ENCODE measurements around the gene ZCCHC2. TPM values are rescaled to one million over a fixed set of nuclear protein-coding genes. Genes with fewer than 3 reads are reported as not detected.

Gene ZCCHC2
- total RNA-seq, 1 donor from 2014 or later = 3.6 TPM

DNA sequence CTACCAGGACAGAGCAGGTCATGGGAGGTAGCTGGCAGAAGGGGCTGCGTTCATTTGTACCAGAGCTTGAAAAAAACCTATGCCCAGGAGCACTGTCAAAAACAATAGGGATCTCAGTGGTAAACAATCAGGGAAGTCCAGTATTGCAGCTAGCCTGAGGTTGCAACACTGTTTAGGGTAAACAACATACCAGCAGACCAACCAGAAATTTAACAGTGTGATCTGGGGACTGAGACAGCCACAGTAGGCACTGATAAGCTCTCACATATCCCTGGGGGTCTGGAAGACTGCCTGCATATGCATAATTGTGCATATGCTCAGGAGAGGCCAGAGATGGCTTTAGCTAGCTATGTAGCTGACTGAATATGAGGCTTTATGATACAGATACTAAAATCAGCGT lies 12.0 kb upstream of the ZCCHC2 start:
- DNase-seq (ENCODE audit: low read depth) = no peak

- no peak for DNase-seq (ENCODE audit: low read depth)
Observed at GRCh38 chr18:62512532-62512931, 10.3 kb upstream of the ZCCHC2 start.

DNA sequence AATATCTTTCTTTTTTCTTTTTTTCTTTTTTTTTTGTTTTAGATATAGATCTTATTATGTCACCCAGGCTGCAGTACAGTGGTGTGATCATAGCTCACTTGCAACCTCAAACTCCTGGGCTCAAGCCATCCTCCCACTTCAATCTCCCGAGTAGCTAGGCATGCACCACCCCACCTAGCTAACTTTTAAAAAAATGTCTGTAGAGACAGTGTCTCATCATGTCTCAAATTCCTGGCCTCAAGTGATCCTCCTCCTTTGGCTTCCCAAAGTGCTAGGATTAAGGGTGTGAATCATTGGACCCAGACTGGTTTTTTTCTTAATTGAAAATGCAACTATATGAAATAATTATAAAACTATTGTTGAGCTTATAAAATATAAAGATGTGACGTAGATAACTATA lies 9.8 kb upstream of the ZCCHC2 start:
- no peak for DNase-seq (ENCODE audit: low read depth)

DNA sequence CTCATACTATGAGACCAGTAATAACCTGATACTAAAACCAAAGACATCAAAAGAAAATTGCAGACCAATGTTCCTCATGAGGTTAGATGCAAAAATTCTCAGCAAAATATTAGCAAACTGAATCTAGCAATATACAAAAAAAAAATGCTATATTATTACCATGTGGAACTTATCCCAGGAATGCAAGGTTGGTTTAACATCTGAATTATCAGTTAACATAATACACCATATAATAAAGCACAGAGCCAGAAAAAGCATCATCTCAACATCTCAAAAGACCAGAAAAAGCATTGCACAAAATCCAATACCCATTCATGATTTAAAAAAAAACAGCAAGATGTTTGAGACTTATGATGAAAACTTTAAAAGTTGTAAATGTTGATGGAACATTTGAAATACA lies 8.3 kb upstream of the ZCCHC2 start:
- DNase-seq (ENCODE audit: low read depth) = no peak

DNA sequence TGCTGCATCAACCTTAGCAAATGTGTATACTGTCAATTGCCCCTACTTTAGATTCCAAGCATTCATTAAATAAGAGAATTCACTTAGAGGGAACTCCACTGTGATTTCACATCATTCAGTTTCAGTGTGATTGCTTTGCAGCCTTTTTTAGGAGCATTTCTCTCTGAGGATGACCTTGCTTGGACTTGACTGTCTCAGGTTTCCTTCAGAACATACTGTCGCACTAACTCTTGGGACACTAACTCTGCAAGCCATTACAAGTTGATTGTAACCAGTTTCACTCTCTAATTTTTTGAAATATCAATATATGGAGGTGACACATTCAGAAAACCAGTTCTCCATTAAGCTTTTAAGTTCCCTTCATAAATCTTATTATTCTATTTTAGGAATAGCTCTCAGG lies 6.6 kb upstream of the ZCCHC2 start:
- DNase-seq (ENCODE audit: low read depth) = no peak

- DNase-seq (ENCODE audit: low read depth) = peak; percentile 74
Observed at GRCh38 chr18:62518460-62519375, 4.1 kb upstream of the ZCCHC2 start.

DNA sequence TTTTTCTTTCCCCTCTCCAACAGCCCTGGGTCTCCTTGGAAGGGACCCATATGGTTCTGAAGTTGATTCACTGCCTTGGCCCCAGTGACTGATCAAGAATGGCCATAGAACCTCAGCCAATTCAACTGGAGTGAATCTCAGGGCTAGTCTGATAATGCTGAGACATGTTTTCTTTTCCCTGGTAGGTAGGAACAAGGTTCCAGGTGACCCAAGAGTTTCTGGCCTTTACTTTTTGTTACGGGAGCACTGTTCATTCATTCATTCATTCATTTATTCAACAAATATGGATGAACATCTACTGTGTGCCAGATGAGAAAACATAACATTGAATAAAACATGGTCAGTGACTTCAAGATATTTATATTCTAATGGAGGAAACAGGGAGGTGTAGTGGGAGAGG lies 3.1 kb upstream of the ZCCHC2 start:
- no peak for DNase-seq (ENCODE audit: low read depth)

GRCh38 chr18:62521082-62521481 lies 1.7 kb upstream of the ZCCHC2 start:
- no peak for DNase-seq (ENCODE audit: low read depth)

DNA sequence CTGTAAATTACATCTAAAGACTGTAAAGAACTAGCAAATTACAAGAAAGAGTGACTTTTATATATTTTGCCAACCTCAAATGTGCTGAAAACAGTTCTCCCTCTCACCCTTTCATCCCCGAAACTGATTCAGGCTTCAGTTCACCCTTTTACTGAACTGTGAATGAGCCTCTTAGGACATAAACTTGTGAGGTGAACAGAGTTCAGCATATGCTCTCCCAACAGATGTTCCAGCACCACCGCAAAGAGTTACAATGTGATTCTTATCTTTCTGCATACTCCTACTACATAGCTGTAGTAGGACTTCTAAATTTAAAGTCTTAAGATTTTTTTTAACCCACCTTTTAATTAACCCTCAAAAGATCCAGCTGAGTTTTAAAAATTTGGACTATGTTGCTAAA lies 1.2 kb upstream of the ZCCHC2 start:
- DNase-seq (ENCODE audit: low read depth) = no peak

DNA sequence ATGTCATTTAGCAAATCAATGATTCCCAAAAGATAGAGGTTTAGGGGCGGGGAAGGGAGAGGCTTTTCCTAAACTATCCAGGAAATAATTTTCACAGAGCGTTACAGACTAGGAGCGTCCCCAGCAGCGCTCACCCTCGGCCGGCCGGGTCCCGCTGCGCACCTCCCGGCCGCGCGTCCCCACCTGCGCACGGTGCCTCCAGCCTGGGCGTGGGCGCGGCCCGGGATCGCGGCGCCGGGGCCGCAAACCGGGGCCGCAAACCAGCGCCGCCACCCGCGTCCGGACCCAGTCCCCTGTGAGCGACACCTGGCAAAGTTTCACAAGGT lies 684 bp upstream of the ZCCHC2 start:
- DNase-seq (ENCODE audit: low read depth) = no peak

- no peak for DNase-seq (ENCODE audit: low read depth)
Observed at GRCh38 chr18:62523255-62523588, 397 bp downstream of the ZCCHC2 start.

- peak; percentile 36 for DNase-seq (ENCODE audit: low read depth)
Observed at GRCh38 chr18:62523631-62524439, 1.0 kb downstream of the ZCCHC2 start.

- DNase-seq (ENCODE audit: low read depth) = peak; percentile 49
Observed at GRCh38 chr18:62524440-62525200, 1.8 kb downstream of the ZCCHC2 start.

- no peak for DNase-seq (ENCODE audit: low read depth)
Observed at GRCh38 chr18:62525608-62526007, 2.8 kb downstream of the ZCCHC2 start.

DNA sequence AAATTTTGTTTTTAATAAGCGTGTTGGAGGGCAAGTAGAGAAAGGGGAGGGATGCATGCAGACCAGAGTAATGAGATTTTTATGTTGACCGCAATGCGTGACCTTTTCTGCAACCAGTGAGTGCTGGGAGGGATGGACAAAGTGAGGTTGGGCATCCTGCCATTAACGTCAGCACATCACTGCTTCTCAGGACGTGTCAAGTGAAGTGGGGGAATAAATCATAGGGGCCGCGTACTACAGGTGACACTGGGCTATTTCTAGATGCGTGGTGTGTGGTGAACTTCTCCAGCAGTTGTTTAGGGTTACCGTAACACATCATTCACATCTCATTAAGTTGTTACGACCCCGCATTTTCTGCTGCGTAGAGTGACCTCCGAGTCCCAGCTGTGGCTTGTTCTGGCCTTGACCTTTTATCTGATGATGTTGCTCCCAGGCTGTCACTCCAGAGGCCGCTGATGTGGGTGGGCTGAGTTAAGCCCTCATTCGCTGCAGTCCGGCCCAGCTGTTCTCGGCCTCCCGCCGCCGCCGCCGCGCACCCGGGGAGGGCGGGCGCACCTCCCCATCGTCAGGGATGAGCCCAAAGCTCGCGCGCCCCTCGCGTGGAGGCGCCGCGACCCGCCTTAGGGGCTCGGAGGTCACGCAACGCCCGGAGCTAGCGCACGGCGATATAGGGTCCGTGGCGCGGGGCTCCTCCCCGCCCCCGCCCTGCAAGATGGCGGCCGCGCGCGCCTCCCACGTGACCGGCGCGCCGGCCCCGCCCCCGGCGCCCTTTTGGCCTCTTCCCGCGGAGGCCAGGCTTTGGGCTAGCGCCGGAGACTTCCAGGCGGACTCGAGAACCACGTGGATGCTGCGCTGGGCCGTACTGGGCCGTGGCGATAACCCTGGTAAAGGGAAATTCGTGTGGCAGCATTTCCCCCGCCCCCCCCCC lies 3.5 kb downstream of the ZCCHC2 start:
- peak; percentile 90 for DNase-seq (ENCODE audit: low read depth)

DNA sequence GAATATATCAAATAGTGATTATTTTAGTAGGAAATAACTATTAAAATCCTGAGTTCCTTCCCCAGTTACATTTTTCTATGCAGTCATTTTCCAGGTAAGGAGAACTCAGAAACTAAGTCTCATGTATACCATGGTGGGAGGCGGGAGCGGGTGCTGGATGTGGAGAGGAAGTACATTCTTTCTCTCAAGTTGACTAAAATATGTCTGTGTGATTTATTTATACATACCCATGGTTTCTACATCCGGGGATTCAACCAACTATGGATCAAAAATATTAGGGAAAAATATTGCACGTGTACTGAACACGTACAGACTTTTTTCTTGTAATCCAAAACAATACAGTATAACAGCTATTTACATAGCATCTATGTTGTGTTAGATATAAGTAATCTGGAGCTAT lies 6.8 kb downstream of the ZCCHC2 start:
- DNase-seq (ENCODE audit: low read depth) = no peak

DNA sequence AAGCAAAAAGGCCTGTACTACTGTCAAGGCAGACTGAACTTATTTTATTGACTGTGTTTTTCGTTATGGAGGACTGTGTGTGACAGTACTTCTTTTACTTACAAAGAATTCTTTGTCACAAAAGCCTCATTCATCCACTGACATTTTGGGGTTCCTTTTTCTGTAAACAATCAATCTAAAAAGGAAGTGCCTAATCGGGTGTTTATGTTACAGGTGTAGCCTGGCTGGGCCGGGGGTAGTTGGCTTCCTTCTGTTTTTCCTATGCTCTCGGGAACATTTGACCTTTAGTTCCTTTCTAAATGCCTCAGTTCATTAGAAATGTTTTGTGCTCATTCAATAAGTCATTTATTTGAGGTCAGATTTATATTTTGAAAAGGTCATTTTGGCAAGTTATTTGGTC lies 8.3 kb downstream of the ZCCHC2 start:
- DNase-seq (ENCODE audit: low read depth) = no peak

GRCh38 chr18:62531931-62532330 lies 9.1 kb downstream of the ZCCHC2 start:
- DNase-seq (ENCODE audit: low read depth) = no peak

DNA sequence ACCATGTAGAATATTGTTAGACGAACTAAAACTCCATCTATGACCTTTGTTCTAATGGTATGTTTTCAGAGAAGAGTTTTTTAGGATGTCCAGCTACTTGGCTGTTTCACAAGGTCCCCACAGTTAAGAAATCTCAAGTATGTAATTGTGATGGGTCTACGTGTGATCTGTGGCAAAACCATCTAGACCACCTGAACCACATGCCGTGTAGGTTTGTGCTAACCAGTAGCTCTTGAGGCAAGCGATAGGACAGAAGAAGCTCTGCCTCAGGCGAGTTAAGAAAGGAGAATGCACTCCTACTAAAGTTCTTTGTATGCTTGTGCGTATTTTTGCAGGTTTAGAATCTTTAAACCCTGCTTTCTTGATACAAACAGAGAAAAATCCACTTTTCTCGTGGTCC lies 13.2 kb downstream of the ZCCHC2 start:
- DNase-seq (ENCODE audit: low read depth) = no peak

DNA sequence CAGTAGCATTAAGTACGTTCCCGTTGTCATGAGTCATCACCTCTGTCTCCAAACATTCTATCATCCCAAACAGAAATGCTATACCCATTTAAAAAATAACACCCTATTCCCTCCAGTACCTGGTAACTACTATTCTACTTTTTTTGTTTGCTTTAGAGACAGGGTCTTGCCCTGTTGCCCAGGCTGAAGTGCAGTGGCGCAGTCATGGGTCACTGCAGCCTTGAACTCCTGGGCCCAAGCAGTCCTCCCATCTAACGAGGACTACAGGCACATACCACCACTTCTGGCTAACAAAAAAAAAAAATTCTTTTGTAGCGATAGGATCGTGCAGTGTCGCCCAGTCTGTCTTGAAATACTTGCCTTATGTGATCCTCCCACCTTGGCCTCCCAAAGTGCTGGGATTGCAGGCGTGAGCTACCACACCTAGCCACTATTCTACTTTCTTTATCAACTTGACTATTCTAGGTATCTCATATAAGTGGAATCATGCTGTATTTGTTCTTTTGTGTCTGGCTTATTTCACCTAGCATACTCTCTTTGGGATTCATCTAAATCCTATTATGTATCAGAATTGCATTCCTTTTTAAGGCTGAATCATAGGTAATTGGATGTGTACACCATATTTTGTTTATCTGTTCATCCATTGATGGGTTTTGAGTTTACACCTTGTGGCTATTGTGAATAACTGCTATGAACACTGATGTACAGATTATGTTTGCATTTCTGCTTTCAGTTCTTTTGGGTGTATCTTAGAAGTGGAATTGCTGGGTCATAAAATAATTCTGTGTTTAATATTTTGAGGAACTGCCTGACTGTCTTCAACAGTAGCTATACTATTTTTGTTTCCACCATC lies 14.4 kb downstream of the ZCCHC2 start:
- DNase-seq (ENCODE audit: low read depth) = no peak

Data from myocyte (in vitro differentiated cells).